Kidney epithelial cell (primary cell): Measurements from ENCODE around the gene HCFC1. TPM values are rescaled to one million over a fixed set of nuclear protein-coding genes. Genes with fewer than 3 reads are reported as not detected.

Experiments used
- DNase-seq: peaks from one replicate; pipeline ENCODE4 v3.0.0-alpha.2; 2010; ENCODE audit warnings: low read depth
- H3K27me3 ChIP-seq: 2 replicates; pipeline ENCODE4 v1.6.0; 2011; ENCODE audit warnings: low read length; ENCODE audit not compliant: control insufficient read depth, insufficient read depth
- H3K36me3 ChIP-seq: 2 replicates; pipeline ENCODE4 v1.5.1; 2011; ENCODE audit warnings: low read length; ENCODE audit not compliant: control insufficient read depth, insufficient read depth
- H3K4me3 ChIP-seq: 2 replicates; pipeline ENCODE4 v1.5.1; 2011; ENCODE audit warnings: low read depth, mild to moderate bottlenecking, control low read depth, low read length
- CTCF ChIP-seq: IDR thresholded peaks from 2 replicates; pipeline ENCODE4 v1.5.1; 2011; ENCODE audit warnings: mild to moderate bottlenecking, moderate library complexity, low read length, control low read depth, inconsistent platforms; ENCODE audit not compliant: insufficient read depth, poor library complexity, severe bottlenecking
- total RNA-seq: library from RNA; depleted of rRNA; stranded (reverse); fragments of >200 nt; gene quantifications from 2 replicates; pipeline ENCODE4 v1.2.3, GENCODE V29; 2015

HCFC1 gene
- total RNA-seq, 1 donor from 2014 or later, result 56.2 TPM

GRCh38 chrX:154013614-154014360 is 42.2 kb upstream of the HCFC1 start:
- peak; percentile 87 for TF ChIP-seq CTCF
- DNase-seq, result no peak
- peaks cover 1% of the 10 kb centered on the region for H3K36me3 ChIP-seq
- H3K4me3 ChIP-seq, result no peak overlapping the region
- no peaks in the 10 kb centered on the region for H3K27me3 ChIP-seq

- no peak for DNase-seq
- H3K4me3 ChIP-seq, result no peak overlapping the region
- no peak for TF ChIP-seq CTCF
These were observed 41.4 kb upstream of the HCFC1 start for GRCh38 chrX:154013001-154013421.

GRCh38 chrX:154012336-154012991 is 40.8 kb upstream of the HCFC1 start:
- no peak for TF ChIP-seq CTCF

More at GRCh38 chrX:154013001-154013421, 41.4 kb upstream of the HCFC1 start:
- Histone ChIP-seq H3K27me3 (no peaks in the 10 kb centered on the region), H3K36me3 (peaks cover 1% of the 10 kb centered on the region)

GRCh38 chrX:154011376-154012335 is 40.0 kb upstream of the HCFC1 start:
- Histone ChIP-seq H3K27me3 (no peaks in the 10 kb centered on the region), H3K4me3 (no peak overlapping the region), H3K36me3 (peaks cover 1% of the 10 kb centered on the region)
- no peak for DNase-seq
- TF ChIP-seq CTCF, result no peak

More at GRCh38 chrX:154012336-154012991, 40.8 kb upstream of the HCFC1 start:
- no peak for DNase-seq
- Histone ChIP-seq H3K27me3 (no peaks in the 10 kb centered on the region), H3K4me3 (no peak overlapping the region), H3K36me3 (peaks cover 1% of the 10 kb centered on the region)

GRCh38 chrX:154010330-154011087 is 38.9 kb upstream of the HCFC1 start:
- Histone ChIP-seq H3K4me3 (no peak overlapping the region), H3K36me3 (peaks cover 1% of the 10 kb centered on the region), H3K27me3 (no peaks in the 10 kb centered on the region)
- DNase-seq, result no peak
- TF ChIP-seq CTCF, result no peak
